ENCODE measurements around the gene PGBD5.

PGBD5 gene

DNA sequence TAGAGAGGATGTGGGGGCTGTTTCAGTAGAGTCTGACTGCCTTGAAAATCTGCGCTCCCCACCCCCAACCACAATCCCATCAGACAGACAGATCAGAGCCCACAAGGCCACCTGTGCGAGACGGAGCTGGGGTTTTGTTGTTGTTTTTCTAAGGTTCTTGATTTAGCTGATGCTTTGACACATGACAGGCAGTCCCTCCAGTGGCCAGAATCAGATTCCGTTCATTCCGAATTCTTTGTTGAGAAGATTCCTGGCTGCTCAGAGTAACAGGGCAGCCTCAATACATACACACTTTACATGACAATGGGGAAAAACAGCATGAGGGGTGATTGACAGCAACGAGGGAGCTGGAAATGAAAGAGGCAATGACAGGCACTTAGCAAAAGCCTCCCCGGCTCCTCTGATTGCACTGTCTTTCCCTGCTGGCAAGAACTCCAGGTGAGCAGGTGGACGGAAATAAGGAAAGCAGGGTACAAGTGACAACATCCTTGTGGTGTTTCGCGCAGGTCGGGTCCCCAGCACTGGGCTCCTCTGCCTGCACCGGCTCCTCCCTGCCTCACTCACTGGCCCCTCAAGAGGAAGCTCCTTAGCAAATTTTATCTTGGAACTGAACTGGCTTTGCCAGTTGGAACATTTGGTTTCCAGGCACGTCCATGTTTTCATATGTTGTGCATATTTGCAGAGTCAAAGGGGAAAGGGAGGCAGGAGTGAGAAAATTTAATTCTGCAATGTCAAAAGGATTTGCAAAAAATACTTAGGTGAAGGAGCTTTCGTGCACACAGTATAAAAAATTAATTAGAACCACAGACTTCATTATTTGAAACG lies 148.7 kb downstream of the PGBD5 start:
- no peak for DNase-seq

DNA sequence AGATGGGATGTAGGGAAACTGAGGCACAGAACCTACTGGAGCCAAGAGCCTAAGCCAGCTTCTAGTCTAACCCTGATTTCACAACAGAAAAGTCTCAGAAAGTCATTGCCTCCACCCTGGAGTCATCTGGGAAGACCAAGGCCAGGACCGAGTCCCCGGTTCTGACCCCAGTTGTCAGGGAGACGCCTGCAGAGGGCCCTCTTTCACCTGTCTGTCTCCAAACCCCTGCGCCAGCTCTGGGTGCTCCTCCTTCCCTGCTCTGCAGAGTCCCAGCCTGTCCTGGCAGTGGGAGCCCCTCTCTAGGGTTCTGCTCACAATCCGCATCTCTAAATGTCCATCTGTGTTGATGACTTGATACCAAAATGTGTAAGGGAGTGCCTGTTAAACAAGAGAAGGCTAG lies 149.7 kb downstream of the PGBD5 start:
- DNase-seq = no peak

DNA sequence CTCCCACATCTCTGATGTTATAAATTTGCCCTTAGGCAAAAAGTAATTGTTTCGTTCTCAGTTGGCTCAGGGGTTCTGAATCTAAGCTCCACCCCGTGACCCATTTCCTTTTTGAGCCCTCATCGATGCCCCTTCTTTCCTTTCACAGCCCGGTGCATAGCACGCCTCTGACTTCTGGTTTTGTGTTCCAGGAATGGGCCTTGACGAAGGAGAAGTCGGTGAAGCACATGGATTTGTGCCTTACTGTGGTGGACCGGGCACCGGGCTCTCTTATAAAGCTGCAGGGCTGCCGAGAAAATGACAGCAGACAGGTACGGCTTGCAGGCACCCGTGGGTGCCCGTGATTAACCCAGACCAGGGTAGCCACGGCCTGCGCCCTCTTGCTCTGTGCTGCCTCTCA lies 151.9 kb downstream of the PGBD5 start:
- DNase-seq = no peak

DNA sequence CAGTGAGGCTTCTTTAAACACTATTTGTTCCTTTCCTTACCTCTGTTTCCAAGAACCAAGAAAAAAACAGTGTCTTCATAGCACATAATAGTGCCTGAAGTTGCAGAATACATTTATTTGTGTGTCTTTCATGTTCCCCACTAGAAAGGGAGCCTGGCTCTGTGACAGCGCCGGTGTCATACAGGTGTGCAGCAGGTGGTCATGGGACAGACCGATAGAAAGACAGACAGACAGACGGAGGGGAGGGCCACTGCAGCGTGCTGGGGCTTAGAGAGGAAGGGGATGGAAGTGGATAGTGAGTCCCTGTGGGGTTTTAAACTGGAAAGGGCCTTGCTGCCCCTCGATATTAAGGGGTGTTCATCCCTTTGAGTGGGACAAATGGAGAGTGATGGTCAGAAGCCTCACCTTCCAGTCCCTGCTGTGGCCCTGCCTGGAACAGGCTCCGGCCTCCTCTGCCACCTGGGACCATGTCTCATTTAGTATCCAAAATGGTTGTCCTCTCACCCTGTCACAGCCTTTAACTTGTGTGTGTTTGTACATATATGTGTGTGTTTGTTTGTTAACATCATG lies 152.9 kb downstream of the PGBD5 start:
- no peak for DNase-seq

DNA sequence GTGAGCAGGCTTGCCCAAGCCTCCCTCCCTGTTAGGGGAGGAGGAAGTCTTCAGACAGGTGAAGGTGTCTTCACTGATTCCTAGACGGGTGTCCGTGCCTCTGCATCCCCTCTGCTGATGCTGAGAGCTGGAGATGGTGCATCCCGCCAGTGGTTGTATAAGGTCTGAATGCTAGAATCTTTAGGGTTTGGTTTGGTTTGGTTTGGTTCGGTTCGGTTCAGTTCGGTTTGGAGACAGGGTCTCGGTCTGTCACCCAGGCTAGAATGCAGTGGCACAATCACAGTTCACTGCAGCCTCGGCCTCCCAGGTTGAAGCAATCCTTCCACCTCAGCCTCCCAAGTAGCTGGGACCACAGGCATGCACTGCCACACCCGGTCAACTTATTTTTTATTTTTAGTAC lies 153.6 kb downstream of the PGBD5 start:
- no peak for DNase-seq

DNA sequence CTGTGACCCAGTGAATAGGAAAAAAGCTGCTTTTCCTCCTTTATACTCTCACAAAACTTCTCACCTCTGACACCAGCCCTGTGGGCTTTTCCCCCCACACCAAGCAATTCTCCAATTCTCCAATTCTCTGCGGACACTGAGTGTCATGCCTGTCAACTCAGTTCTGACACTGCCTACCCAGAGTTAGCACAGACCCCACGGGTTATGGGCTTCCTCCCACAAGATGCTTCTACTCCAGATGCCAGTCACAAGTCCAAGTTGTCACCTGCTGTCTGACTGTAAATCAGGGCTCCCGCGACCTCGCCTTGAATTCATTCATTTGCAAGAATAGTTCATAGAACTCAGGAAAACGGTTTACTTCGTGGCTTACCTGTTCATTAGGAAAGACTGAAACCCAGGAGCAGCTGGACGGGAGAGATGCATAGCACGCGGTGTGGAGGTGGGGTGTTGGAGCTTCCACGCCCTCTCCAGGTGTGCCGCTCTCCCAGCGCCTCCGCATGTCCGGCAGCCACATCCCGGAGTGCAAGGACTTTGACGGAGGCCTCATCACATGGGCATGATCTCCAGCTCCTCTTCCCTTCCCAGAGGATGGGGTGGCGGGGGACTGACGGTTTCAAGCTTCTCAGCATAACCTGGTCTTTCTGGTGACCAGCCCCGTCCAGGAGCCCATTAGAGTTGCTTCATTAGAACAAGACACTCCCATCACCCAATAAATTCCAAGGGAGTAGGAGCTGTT lies 154.7 kb downstream of the PGBD5 start:
- no peak for DNase-seq

DNA sequence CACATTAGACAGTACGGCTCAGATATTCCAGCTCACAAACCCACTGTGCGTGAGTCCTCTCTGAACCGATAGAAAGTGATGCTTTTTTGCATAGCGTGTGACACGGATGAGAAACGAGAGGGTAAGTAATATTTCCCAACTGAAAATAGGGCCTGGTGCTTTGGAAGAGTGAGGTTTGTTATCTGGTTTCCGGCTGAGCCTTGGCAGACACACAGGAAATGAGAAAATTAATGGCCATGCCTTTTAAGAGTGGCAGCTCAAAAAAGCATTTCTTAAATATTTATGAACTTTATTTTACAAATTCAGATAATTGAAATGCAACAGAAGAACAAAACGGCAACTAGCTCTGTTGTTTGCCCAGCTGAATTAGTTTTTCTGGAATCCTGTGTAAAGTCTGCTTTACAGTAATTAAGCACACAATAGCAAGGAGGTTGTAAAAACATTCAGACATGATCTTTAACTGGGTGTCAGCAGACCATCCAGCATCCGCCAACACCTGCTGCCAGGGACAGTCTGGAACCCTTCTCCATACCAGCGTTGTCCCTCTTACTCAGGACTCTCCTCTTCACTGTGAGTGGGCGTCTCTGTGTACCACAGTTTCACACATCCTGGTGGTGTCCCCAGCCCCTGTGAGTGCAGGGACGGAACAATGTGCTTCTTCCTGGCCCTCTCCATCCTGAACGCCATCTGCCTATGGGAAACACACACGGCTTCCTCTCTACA lies 155.4 kb downstream of the PGBD5 start:
- DNase-seq = peak in 1 of 2 experiments; percentile 10

DNA sequence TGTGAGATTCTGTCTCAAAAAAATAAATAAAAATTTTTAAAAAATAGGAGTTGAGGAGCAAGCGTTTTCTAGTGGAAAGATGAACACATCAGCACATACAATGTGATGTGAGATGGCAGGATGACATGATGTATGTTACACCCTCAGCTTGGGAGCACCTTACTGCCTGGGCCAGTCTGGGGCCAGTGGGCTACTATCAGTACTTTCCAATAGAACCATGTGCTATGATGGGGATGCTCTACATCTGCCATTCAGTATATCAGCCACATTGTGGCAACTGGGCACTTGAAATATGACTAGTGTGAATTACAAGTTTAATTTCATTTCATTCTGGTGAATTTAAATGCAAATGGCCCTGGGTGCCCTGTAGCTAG lies 156.0 kb downstream of the PGBD5 start:
- no peak for DNase-seq

DNA sequence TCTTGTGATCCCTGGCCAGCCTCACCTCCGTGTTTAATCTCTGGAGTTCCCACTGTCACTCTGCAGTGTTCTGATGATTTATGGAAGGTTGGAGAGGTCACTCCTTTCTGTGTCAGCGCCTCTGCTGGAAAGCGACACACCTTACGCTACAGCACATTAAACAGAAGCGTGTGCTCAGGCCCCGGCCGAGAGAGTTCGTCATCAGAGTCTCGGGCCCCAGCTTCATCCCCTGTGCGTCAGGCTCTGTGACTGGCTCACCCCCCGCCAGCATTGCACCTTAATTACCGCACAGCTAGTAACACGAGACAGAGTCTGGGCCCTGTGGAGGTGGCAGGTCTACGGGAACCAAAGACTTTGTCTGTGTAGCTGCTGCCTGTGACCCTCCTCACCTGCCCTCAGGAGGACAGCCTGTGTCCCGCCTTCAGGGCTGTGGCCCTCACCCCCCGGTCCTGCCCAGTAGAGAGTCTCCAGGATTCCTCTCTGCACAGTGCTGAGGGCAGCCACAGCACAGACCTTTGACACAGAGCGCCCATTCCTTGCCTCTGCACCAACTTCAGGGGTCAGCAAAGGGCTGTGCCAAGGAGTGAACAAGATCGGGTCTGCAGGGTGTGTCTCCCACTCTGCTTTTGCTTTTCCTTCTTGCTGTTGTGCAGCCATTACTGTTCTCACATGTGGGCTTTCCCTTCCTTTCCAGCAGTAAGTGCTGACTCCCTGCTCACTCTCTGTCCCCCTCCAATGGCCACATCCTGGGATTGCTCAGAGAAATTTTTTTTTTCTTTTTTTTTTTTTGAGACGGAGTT lies 157.6 kb downstream of the PGBD5 start:
- no peak for DNase-seq

DNA sequence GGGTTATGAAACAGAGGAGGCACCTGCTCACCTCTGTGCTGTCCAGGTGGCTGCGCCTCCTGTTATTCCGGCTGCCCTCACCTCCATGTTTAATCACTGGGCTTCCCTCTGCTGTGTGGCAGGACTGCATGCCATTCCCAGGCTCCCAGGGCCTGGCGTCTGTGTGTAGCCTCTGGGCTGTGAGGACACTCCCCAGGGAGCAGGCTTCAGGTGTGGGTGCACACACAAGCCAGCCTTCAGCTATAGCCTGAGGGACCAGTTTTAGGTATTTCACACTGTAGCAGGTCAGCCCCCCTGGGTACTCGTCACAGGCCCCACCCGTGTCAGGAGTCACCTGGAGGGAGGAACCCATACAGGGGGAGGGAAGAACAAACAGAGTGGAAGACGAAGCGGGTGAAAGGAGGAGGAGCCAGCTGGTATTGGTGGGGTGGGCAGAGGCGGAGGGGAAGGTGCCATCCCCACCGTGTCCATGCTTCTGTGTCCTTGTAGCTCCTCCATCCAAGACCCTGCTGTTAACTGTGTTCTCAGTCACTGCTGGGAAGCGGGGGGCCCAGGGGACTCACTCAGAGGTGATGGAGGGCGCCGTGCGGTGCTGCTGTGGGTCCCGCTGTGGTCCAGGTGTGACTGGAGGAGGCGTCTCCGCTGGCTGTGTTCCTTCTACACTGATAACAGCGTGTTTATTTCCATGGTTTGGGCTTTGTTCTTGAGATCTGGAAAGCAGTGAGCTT lies 158.6 kb downstream of the PGBD5 start:
- DNase-seq = no peak

DNA sequence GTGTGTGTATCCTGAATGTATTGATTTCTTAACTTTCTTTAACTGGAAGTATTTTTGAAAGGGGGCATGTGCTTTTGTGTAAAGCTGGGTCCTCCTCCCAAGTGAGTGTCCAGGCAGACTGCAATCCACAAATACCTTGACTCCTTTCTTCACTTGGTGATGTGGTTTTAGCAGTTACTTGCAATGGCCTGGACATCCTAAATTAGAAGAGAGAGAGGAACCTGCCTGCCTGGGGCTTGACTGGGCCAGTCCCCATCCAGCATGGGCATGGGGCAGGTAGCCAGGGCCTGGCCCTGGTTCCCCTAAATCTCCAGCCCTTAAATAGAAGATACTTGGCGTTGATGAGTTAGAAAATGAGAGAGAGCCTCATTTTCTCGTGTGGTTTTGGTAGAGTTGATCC lies 159.7 kb downstream of the PGBD5 start:
- DNase-seq = no peak

DNA sequence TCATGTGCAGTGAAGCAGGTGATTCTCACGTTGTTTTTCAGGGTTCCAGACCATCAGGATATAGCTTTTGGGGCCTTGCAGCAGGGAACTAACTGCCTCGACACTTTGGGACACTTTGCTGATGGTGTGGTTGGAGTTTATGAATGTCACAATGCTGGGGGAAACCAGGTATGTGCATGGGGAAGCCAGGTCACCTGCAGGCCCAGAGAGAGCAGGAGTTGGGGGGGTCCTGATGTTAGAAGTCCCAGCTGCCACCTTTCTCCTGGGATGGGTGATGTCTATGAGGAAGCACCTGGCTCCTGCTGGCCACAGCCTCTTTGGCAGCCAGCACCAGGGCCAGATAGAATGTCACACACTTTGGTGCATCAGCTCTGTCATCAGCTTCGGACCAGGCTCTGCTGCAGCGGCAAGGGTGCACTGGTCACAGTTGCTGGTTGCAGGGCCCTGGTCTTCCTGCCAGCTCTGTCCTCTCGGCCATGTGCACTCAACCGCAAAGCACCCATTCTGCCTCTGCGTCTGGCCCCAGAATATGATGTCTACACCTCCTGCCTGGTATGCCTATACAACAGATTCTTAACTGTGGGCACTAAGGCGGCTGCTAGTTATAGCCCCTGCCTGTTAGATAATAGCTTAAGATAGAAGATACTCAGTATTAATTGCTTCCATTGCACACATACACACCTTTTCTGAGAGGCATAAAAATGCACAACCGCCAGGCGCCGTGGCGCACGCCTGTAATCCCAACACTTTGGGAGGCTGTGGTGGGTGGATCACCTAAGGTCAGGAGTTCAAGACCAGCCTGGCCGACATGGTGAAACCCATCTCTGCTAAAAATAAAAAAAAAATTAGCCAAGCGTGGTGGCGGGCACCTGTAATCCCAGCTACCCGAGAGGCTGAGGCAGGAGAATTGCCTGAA lies 160.7 kb downstream of the PGBD5 start:
- DNase-seq = no peak
